Measurements from ENCODE around the gene ASCL5.

DNA sequence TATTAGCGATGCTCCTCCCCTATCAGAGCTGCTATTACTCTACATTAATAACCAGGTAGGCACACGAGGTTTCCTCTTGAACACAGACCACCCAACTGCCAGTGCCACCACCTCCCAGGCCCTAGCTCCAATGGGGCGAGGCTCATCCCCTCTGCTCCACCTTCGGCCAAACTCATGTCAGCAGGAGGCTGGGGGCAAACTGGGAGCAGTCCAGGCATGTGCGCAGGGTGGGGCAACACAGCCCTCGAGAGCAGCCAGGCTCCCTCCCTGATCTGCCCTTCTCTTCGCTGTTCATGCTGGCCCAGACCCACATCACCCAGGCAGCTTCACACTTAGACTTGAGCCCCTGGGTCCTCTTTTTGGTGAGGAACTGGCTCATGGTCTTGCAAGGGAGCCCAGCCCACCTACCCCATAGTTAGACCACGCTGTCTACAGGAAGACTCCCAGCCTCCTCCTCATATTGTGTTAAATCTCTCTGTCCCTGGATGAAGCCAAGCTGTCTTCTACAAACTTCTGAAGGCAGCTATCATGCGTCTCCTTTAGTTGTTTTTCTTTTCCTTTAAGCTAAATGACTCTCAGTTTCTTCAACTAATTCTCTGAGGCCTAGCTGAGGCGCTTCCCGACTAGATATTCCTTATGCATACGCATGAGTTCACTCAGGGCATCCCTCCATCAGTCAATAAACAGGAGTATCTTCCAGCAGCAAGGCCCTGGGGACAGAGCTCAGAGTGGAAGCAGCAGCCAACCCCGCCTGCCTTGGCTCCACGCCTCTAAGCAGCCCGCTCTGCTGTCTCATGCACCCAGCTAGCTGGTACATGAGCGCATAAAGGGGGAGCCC, 15.2 kb upstream of the ASCL5 start:
- TF ChIP-seq, protein P1, sequence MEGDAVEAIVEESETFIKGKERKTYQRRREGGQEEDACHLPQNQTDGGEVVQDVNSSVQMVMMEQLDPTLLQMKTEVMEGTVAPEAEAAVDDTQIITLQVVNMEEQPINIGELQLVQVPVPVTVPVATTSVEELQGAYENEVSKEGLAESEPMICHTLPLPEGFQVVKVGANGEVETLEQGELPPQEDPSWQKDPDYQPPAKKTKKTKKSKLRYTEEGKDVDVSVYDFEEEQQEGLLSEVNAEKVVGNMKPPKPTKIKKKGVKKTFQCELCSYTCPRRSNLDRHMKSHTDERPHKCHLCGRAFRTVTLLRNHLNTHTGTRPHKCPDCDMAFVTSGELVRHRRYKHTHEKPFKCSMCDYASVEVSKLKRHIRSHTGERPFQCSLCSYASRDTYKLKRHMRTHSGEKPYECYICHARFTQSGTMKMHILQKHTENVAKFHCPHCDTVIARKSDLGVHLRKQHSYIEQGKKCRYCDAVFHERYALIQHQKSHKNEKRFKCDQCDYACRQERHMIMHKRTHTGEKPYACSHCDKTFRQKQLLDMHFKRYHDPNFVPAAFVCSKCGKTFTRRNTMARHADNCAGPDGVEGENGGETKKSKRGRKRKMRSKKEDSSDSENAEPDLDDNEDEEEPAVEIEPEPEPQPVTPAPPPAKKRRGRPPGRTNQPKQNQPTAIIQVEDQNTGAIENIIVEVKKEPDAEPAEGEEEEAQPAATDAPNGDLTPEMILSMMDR (IDR thresholded peaks at IDR 0.05), result no peak
- TF ChIP-seq POLR2AphosphoS5 (IDR thresholded peaks at IDR 0.05) (no peak), POLR2A (IDR thresholded peaks at IDR 0.05) (no peak)

Measured in breast epithelium (tissue), 3 donors.